ENCODE results near the gene PROX2.

DNA sequence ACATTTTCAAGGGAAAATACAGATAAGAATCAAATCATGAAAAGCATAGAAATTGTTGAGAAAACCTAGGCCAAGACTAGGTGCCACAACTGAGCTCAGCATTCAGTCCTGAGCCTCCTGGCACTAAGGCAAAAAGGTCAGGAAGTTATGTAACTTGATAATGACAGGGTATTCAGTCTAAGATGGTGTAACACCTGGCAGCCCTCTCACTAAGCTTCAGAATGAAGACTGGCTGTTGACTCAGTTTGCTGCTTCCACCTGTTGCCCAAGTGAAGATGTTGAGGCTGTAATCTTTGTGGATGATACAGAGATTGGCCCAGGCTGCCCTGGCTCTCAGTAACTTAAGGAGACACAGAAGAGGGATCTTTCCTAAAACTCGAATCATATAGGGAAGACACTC lies 19.6 kb downstream of the PROX2 start:
- no peak for TF ChIP-seq POLR2A (IDR thresholded peaks at IDR 0.05; ENCODE audit: low read depth, low read length)
- no peak for TF ChIP-seq SPI1 (IDR thresholded peaks at IDR 0.05; ENCODE audit: low read depth, low read length)
- TF ChIP-seq POLR2AphosphoS5 (IDR thresholded peaks at IDR 0.05; ENCODE audit: low read depth, low read length) = no peak
- TF ChIP-seq TAF1 (IDR thresholded peaks at IDR 0.05; ENCODE audit: low read depth, low read length) = no peak
- TF ChIP-seq POU2F2 (IDR thresholded peaks at IDR 0.05; ENCODE audit: low read depth, low read length) = no peak

All from GM12891 (cell line).